WTC11 (cell line): Measurements from ENCODE around the gene SLC9A7. TPM values are rescaled to one million over a fixed set of nuclear protein-coding genes. Genes with fewer than 3 reads are reported as not detected.
A peak's percentile ranks its signal among the peaks of the same experiment; 100 is the strongest.
"Not testable (repeated sequence)": the region's sequence is repeated elsewhere in the genome, so short reads cannot be mapped to it uniquely, and the experiment has no call there.

Experiments
- ATAC-seq: fragments of 200-7000 bp; cut with Tn5 transposase; 2 replicates; pipeline ENCODE4 v1.10.0; 2021; ENCODE audit warnings: mild to moderate bottlenecking, moderate library complexity
- CTCF ChIA-PET: fragments of 300-600 bp; sonication (Branson Sonifier 250); formaldehyde crosslinking; loops from one replicate; lab custom pipeline; 2021; ENCODE audit warnings: antibody characterized with exemption; lab: Charles Lee
- POLR2A ChIA-PET: fragments of 350-600 bp; sonication (Branson Sonifier 250); formaldehyde crosslinking; loops from one replicate; lab custom pipeline; 2021; ENCODE audit warnings: antibody characterized with exemption; lab: Charles Lee
- DNase-seq: peaks from one replicate; pipeline ENCODE4 v3.0.0; 2021; ENCODE audit warnings: low spot score
- H3K27ac Mint-ChIP-seq: 2 replicates; pipeline ENCODE4 v1.8.0; 2021; ENCODE audit warnings: mixed read lengths
- H3K27me3 Mint-ChIP-seq: 2 replicates; pipeline ENCODE4 v1.8.0; 2021; ENCODE audit warnings: low read depth, mild to moderate bottlenecking, moderate library complexity, mixed read lengths
- H3K36me3 Mint-ChIP-seq: 2 replicates; pipeline ENCODE4 v1.8.0; 2021; ENCODE audit warnings: mixed read lengths
- H3K4me1 Mint-ChIP-seq: 2 replicates; pipeline ENCODE4 v1.8.0; 2022; ENCODE audit warnings: mixed read lengths
- H3K4me3 Mint-ChIP-seq: 2 replicates; pipeline ENCODE4 v1.8.0; 2021; ENCODE audit warnings: mild to moderate bottlenecking, moderate library complexity, mixed read lengths
- H3K9me3 Mint-ChIP-seq: 2 replicates; pipeline ENCODE4 v1.8.0; 2021; ENCODE audit warnings: mixed read lengths
- CBFB ChIP-seq: sonication (generic); formaldehyde crosslinking; IDR thresholded peaks from 2 replicates; pipeline ENCODE4 v1.8.1; 2022; ENCODE audit warnings: mild to moderate bottlenecking, low read depth, missing genetic modification reagents
- CREB1 ChIP-seq: sonication (generic); formaldehyde crosslinking; IDR thresholded peaks from 2 replicates; pipeline ENCODE4 v1.8.0; 2023; ENCODE audit warnings: mild to moderate bottlenecking, missing genetic modification reagents
- EMX1 ChIP-seq: fragments of 250-450 bp; sonication (Bioruptor Pico); IDR thresholded peaks from 2 replicates; pipeline ENCODE4 v1.8.0; 2021; ENCODE audit warnings: mild to moderate bottlenecking
- ETV6 ChIP-seq: sonication (generic); formaldehyde crosslinking; IDR thresholded peaks from 2 replicates; pipeline ENCODE4 v1.8.1; 2022; ENCODE audit warnings: mild to moderate bottlenecking, missing genetic modification reagents
- GTF2I ChIP-seq: fragments of 250-450 bp; sonication (Bioruptor Pico); conservative IDR thresholded peaks from 2 replicates; pipeline ENCODE4 v1.4.0; 2021; ENCODE audit warnings: mild to moderate bottlenecking
- IRF1 ChIP-seq: sonication (generic); formaldehyde crosslinking; IDR thresholded peaks from 2 replicates; pipeline ENCODE4 v1.8.0; 2023; ENCODE audit warnings: missing genetic modification reagents
- RELA ChIP-seq: sonication (generic); formaldehyde crosslinking; IDR thresholded peaks from 2 replicates; pipeline ENCODE4 v1.8.1; 2022; ENCODE audit warnings: missing genetic modification reagents, mild to moderate bottlenecking, borderline replicate concordance
- SMAD4 ChIP-seq: sonication (generic); formaldehyde crosslinking; IDR thresholded peaks from 2 replicates; pipeline ENCODE4 v1.8.0; 2022; ENCODE audit warnings: mild to moderate bottlenecking, missing genetic modification reagents
- USF1 ChIP-seq: sonication (generic); formaldehyde crosslinking; IDR thresholded peaks from 2 replicates; pipeline ENCODE4 v1.8.0; 2022; ENCODE audit warnings: mild to moderate bottlenecking, missing genetic modification reagents
- ZMAT4 ChIP-seq: fragments of 250-450 bp; sonication (Bioruptor Pico); IDR thresholded peaks from 2 replicates; pipeline ENCODE4 v1.9.0; 2021; ENCODE audit warnings: mild to moderate bottlenecking
- ZNF263 ChIP-seq: sonication (generic); formaldehyde crosslinking; IDR thresholded peaks from 2 replicates; pipeline ENCODE4 v1.8.1; 2022; ENCODE audit warnings: low read depth, mild to moderate bottlenecking, moderate library complexity, missing genetic modification reagents
- ZSCAN18 ChIP-seq: fragments of 250-450 bp; sonication (Bioruptor Pico); IDR thresholded peaks from 2 replicates; pipeline ENCODE4 v2.1.2; 2022; ENCODE audit warnings: mild to moderate bottlenecking, moderate library complexity
- total RNA-seq: library from RNA; stranded (reverse); gene quantifications from 3 replicates; pipeline ENCODE4 v1.2.3, GENCODE V29; 2021
- TF ChIP-seq, protein P1 (sequence below): fragments of 250-450 bp; sonication (Bioruptor Pico); IDR thresholded peaks from 2 replicates; pipeline ENCODE4 v1.9.0; 2021; ENCODE audit warnings: mild to moderate bottlenecking
- TF ChIP-seq, protein P2 (sequence below): sonication (generic); formaldehyde crosslinking; IDR thresholded peaks from 2 replicates; pipeline ENCODE4 v1.8.1; 2022; ENCODE audit warnings: low read depth, mild to moderate bottlenecking, moderate library complexity, missing genetic modification reagents, borderline replicate concordance
- TF ChIP-seq, protein P3 (sequence below): fragments of 250-450 bp; sonication (Bioruptor Pico); IDR thresholded peaks from 2 replicates; pipeline ENCODE4 v1.8.0; 2021; ENCODE audit warnings: mild to moderate bottlenecking

Gene SLC9A7
- total RNA-seq, 1 experiment from 2014 or later = 18.0 TPM

DNA sequence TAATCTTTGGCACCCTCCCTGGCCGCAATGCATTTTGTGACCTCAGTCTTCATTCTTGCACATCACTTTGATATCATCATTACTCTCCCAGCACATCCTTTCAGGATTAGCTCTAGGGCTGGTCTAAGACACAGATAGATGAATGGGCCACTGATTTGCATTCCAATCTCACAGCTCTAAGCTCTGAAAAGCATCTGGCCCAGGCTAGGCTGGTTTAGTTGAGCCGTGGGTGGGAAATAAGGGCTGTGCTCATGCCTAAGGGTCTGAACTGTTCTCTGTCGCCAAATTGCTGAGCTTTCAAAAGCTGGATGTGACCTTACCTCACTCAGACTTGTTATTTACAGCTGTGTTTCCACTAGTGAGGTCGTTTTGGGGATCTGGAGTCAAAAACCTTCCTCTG lies 30.0 kb upstream of the SLC9A7 start:
- Mint-ChIP-seq H3K36me3 (no peaks in the 10 kb centered on the region), H3K4me1 (peaks cover 21% of the 10 kb centered on the region), H3K9me3 (no peaks in the 10 kb centered on the region), H3K4me3 (no peak overlapping the region), H3K27ac (no peak overlapping the region), H3K27me3 (no peaks in the 10 kb centered on the region; the same call in 1 of the 2 replicates)
- CTCF ChIA-PET = no interaction called here
- ATAC-seq (peak; percentile 66), DNase-seq (no peak)
- no peak for TF ChIP-seq ZNF263 (CRISPR knock-in tag)
- no peak for TF ChIP-seq ZMAT4
- TF ChIP-seq, protein P1, sequence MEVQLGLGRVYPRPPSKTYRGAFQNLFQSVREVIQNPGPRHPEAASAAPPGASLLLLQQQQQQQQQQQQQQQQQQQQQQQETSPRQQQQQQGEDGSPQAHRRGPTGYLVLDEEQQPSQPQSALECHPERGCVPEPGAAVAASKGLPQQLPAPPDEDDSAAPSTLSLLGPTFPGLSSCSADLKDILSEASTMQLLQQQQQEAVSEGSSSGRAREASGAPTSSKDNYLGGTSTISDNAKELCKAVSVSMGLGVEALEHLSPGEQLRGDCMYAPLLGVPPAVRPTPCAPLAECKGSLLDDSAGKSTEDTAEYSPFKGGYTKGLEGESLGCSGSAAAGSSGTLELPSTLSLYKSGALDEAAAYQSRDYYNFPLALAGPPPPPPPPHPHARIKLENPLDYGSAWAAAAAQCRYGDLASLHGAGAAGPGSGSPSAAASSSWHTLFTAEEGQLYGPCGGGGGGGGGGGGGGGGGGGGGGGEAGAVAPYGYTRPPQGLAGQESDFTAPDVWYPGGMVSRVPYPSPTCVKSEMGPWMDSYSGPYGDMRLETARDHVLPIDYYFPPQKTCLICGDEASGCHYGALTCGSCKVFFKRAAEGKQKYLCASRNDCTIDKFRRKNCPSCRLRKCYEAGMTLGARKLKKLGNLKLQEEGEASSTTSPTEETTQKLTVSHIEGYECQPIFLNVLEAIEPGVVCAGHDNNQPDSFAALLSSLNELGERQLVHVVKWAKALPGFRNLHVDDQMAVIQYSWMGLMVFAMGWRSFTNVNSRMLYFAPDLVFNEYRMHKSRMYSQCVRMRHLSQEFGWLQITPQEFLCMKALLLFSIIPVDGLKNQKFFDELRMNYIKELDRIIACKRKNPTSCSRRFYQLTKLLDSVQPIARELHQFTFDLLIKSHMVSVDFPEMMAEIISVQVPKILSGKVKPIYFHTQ (CRISPR knock-in tag) = no peak
- TF ChIP-seq, protein P2, sequence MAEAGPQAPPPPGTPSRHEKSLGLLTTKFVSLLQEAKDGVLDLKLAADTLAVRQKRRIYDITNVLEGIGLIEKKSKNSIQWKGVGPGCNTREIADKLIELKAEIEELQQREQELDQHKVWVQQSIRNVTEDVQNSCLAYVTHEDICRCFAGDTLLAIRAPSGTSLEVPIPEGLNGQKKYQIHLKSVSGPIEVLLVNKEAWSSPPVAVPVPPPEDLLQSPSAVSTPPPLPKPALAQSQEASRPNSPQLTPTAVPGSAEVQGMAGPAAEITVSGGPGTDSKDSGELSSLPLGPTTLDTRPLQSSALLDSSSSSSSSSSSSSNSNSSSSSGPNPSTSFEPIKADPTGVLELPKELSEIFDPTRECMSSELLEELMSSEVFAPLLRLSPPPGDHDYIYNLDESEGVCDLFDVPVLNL (CRISPR knock-in tag) = no peak
- TF ChIP-seq GTF2I = no peak
- no peak for TF ChIP-seq EMX1 (CRISPR knock-in tag)
- no peak for TF ChIP-seq IRF1 (CRISPR knock-in tag)
- TF ChIP-seq RELA (CRISPR knock-in tag) = no peak
- TF ChIP-seq CREB1 (CRISPR knock-in tag) = no peak
- TF ChIP-seq ZSCAN18 (CRISPR knock-in tag) = no peak
- TF ChIP-seq, protein P3, sequence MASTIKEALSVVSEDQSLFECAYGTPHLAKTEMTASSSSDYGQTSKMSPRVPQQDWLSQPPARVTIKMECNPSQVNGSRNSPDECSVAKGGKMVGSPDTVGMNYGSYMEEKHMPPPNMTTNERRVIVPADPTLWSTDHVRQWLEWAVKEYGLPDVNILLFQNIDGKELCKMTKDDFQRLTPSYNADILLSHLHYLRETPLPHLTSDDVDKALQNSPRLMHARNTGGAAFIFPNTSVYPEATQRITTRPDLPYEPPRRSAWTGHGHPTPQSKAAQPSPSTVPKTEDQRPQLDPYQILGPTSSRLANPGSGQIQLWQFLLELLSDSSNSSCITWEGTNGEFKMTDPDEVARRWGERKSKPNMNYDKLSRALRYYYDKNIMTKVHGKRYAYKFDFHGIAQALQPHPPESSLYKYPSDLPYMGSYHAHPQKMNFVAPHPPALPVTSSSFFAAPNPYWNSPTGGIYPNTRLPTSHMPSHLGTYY (CRISPR knock-in tag) = no peak
- no peak for TF ChIP-seq SMAD4 (CRISPR knock-in tag)
- TF ChIP-seq ETV6 (CRISPR knock-in tag) = no peak
- no peak for TF ChIP-seq USF1 (CRISPR knock-in tag)
- no peak for TF ChIP-seq CBFB (CRISPR knock-in tag)
- POLR2A ChIA-PET = no interaction called here

DNA sequence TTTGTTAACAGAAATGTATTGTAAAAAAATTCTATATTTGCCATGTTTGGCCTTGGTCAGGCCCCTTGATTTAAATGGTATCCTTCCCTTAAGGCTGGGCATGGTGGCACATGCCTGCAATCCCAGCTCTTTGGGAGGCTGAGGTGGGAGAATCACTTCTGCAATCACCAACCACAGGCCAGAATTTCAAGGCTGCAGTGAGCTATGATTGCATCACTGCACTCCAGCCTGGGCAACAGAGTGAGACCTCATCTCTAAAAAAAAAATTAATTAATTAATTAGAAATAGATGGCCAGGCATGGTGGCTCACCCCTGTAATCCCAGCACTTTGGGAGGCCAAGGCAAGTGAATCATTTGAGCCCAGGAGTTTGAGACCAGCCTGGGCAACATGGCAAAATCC lies 25.5 kb upstream of the SLC9A7 start:
- CTCF ChIA-PET = interaction anchor here (2.0 kb wide), 1 partner anchor 26 kb away, joined by 5 read pairs; the partner anchor contains the start of gene SLC9A7
- DNase-seq, H3K4me1 Mint-ChIP-seq, H3K27me3 Mint-ChIP-seq, ATAC-seq, POLR2A ChIA-PET, H3K27ac Mint-ChIP-seq, H3K9me3 Mint-ChIP-seq, H3K36me3 Mint-ChIP-seq, H3K4me3 Mint-ChIP-seq: not testable (repeated sequence)
